Stimulated activated CD4-positive, alpha-beta T cell treated with anti-CD3 and anti-CD28 coated beads, Interleukin-2, amount 100 ng/mL, for 24 hours (primary cell): ENCODE results near the gene C1QL1.
A peak's percentile ranks its signal among the peaks of the same experiment; 100 is the strongest.

Experiments used
- DNase-seq, 2 donors: peaks; one replicate each; pipeline ENCODE4 v3.0.0-alpha.2; 2020

The C1QL1 gene

DNA sequence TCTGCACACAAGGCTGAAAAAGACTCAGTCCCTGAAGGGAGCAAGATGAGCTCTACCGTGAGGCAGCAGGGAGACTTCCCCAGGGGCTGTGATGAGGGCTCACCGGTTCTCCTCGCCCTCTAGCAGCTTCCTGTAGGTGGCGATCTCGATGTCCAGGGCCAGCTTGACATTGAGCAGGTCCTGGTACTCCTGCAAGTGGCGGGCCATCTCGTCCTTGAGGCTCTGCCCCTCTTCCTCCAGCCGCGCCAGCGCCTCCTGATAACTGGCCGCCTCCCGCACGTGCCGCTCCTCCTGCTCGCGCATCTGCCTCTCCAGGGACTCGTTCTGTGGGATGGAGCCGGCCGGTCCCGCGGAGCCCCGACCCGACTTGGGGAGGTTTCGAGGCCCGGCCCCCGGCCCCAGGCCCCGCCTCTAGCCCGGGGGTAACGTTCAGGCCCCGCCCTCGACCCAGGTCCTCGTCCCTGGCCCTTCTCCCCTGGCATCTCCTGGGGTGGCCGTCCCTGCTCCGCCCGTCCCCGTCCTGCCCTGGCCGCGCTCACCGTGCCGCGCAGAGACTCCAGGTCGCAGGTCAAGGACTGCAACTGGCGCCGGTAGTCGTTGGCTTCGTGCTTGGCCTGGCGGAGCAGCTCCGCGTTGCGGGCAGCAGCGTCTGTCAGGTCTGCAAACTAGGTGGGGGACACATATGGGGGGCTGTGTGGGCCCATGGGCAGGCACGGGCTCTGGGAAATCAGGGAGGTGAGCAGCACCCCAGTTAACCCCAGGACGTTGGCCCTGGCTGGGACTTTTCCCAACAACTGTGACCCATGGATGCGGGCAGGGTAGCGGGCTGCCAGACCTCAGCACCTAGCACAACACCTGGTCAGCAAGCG lies 56.7 kb downstream of the C1QL1 start:
- DNase-seq: peak; percentile 51 to 59

DNA sequence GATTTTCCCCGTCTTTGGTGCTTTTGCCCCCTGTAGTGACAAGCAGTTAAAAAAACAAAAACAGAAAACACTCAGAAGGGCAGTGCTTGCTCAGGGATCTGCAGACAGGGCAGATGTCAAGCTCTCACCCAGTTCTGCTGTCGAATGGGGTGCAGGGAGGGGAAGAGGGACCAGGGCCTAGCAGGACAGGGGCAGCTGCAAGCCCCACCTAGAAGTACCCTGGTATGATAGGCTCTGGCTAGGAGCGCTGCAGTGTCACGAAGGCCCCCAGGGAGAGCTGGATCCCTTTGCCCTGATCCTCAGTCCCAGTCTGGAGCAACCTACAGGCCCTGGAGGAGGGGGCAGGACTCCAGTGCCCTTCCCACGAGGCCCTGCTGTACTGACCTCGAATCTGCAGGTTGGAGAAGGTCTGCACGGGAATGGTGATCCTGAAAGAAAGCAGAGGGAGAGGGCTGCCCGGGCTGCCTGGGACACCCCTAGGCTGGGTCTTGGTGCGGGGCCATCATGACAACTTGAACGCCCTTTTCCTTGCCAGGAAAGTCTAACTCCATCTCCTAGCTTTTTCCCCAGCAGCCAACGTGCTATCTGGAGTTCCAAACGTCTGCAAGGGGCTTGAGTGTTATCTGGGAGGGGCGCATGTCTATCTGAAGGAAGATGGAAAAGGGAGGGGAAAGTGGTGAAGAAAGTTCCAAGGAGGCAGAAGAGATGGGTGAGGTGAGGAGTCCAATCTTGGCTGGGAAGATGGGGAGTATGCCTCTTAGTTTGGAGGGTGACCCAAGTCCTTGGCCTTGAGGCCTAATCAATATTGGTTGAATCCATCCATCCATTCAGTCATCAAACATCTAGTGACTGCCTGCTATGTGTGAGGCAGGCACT lies 57.6 kb downstream of the C1QL1 start:
- no peak for DNase-seq
